HG03175 (cell line): ENCODE measurements around the gene SUPT5H.

Source experiments
- ATAC-seq: cut with Tn5 transposase; IDR thresholded peaks from one replicate; pipeline ENCODE4 v1.9.1; 2021; ENCODE audit warnings: mild to moderate bottlenecking, moderate library complexity; ENCODE audit not compliant: unreplicated experiment

The SUPT5H gene

DNA sequence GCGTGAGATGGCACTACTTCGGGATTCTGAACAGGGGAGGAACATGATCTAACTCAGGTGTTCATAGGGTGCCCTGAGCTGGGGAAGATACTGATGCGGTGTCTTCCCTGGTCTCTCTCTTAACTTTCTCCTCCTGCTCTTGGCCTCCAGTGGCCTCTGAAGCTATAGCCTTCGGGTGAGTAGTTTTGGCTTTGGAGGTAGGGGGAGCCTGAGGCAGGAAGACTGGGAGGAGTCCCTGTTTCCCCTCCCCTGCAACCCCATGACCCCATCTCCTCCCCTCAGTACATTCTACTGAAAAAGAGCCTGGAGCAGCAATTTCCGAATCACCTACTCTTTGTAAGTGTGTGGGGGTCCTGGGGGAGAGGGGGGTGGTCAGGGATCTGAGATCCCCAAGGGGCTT, 73.1 kb downstream of the SUPT5H start:
- ATAC-seq: no peak

DNA sequence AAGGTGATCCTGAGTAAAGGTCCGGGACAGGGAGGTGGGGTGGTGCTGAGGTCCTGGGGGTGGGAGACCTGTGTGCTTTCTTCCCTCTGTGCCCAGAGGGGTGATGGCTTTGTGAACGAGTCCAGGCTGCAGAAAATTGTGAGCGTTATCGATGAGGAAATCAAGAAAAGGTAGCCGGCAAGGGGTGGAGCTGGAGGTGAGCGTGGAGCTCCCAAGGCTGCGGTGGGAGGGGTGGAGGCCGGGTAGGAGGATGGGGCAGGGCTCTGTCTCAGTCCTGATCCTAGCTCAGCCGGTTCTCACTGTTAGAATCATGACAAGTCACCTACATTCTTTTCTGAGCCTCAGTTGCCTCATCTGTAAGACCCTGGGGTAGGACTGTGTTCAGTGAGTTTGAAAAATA, 73.6 kb downstream of the SUPT5H start:
- ATAC-seq: no peak

DNA sequence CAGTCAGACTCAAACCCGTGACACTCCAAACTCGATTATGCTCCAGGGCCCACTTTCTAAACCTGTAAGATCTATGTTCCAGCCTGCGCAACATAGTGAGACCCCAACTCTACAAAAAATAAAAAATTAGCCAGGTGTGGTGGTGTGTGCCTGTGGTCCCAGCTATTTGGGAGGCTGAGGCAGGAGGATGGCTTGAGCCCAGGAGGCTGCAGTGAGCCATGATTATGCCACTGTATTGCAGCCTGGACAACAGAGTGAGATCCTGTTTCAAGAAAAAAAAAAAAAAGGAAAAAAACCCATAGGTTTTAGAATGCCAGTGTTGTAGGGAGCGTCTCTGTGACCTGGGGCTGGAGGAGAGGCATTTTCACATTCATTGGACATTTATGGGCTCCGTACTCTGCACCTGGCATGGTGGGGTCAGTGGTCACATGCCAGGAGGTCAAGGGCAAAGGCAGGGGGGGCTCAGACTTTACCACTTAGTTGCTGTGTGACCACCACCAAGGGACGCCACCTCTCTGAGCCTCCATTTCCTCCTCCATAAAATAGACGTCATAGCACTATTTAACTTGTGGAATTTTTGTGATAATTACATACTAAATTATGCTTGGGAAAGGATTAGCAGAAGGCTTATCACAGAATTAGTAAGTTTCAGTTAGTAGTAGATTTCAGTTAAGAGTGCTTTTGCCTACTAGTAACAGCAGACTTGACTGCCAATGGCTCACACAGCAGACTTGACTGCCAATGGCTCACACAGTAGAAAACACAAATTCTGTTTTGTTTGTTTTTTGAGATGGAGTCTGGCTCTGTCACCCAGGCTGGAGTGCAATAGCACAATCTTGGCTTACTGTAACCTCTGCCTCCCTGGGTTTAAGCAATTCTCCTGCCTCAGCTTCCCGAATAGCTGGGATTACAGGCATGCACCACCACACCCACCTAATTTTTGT, 75.4 kb downstream of the SUPT5H start:
- ATAC-seq: no peak

DNA sequence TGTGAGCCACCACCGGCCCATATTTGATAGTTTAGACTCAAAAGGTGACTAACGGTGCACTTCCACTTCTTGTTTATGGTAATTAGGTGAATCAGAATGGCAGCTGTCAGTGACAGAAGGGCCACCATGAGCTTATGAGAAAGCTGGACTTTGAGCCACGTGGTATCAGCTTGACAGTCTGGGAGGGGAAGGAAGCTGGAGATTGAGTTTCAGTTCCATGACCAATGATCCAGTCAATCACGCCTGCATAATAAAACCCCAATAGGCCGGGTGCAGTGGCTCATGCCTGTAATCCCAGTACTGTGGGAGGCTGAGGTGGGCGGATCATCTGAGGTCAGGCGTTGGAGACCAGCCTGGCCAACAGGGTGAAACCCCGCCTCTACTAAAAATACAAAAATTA, 79.1 kb downstream of the SUPT5H start:
- no peak for ATAC-seq

DNA sequence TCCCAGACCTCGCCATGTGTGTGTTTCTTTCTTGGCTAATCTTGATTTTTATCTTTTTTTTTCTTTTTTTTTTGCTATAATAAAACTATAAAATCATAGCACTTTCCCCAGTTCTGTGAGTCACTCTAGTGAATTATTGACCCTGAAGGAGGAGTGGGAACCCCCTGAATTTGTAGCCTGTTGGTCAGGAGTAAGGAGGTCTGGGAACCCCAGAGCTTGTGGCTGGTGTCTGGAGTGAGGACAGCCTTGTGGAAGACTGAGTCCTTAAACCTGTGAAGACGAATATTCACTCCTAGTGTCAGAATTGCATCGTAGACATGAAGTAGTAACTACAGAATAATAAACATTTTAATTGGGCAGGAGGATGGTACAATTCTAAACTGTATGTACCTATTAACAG, 79.8 kb downstream of the SUPT5H start:
- ATAC-seq: no peak
